ENCODE results near the gene MLANA. TPM values are rescaled to one million over a fixed set of nuclear protein-coding genes. Genes with fewer than 3 reads are reported as not detected.

Gene MLANA
- total and polyA plus RNA-seq, 7 donors, result not detected

DNA sequence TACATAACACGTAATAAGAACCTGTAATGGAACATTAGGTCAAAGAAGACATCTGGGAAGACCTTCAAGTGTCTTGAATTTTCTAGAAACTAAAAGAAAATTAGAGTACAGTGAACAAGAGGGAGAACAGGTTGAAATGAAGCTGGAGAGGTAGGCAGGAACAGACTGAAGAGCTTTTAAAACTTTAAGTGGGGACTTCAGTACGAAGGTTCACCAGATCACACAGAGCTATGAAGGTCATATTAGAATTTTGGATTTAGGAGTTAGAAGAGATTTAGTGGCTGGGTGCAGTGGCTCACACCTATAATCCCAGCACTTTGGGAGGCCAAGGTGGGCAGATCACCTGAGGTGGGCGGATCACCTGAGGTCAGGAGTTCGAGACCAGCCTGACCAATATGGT, 26.6 kb downstream of the MLANA start:
- intact Hi-C loops (cut with DNase I), result no loop called here

GRCh38 chr9:5917888-5918287, 27.2 kb downstream of the MLANA start:
- H3K9me3 ChIP-seq, result no peaks in the 10 kb centered on the region
- 64 to 68% methylated on average over 3 of the region's 3 CpGs for WGBS, 2 donors
- H3K4me3 ChIP-seq, result no peak overlapping the region
- H3K4me1 ChIP-seq, result no peaks in the 10 kb centered on the region
- intact Hi-C loops (cut with DNase I), result no loop called here
- H3K27me3 ChIP-seq, result no peaks in the 10 kb centered on the region
- DNase-seq, result no peak
- H3K36me3 ChIP-seq, result peaks cover 4 to 36% (median 12%) of the 10 kb centered on the region in 4 donors
- TF ChIP-seq POLR2AphosphoS5 (IDR thresholded peaks at IDR 0.05), result no peak
- TF ChIP-seq CTCF (IDR thresholded peaks at IDR 0.05), result no peak
- no peak for TF ChIP-seq POLR2A (IDR thresholded peaks at IDR 0.05)
- no peak overlapping the region for H3K27ac ChIP-seq

More for the DNA sequence above, 26.6 kb downstream of the MLANA start:
- no peak overlapping the region for H3K27ac ChIP-seq
- no peaks in the 10 kb centered on the region for H3K9me3 ChIP-seq
- peaks cover 4 to 30% (median 7%) of the 10 kb centered on the region in 4 donors for H3K36me3 ChIP-seq
- H3K4me3 ChIP-seq, result no peak overlapping the region
- WGBS, 2 donors, result 92 to 96% methylated on average over 4 of the region's 4 CpGs
- TF ChIP-seq CTCF (IDR thresholded peaks at IDR 0.05), result no peak
- no peaks in the 10 kb centered on the region for H3K27me3 ChIP-seq
- H3K4me1 ChIP-seq, result no peaks in the 10 kb centered on the region
- no peak for DNase-seq

- Histone ChIP-seq H3K4me1 (no peaks in the 10 kb centered on the region), H3K4me3 (no peak overlapping the region), H3K36me3 (peaks cover 4 to 42% (median 15%) of the 10 kb centered on the region in 4 donors), H3K27ac (no peak overlapping the region), H3K27me3 (no peaks in the 10 kb centered on the region), H3K9me3 (no peaks in the 10 kb centered on the region)
- DNase-seq, result no peak
- TF ChIP-seq EP300 (IDR thresholded peaks at IDR 0.05), result no peak
- WGBS, 2 donors, result 92 to 93% methylated on average over 3 of the region's 3 CpGs
- intact Hi-C loops (cut with DNase I), result no loop called here
Measured at GRCh38 chr9:5918460-5918859, 27.8 kb downstream of the MLANA start.

GRCh38 chr9:5920860-5921328, 30.2 kb downstream of the MLANA start:
- peaks cover 4 to 58% (median 15%) of the 10 kb centered on the region in 4 donors for H3K36me3 ChIP-seq
- DNase-seq, result no peak
- no peaks in the 10 kb centered on the region for H3K27me3 ChIP-seq
- intact Hi-C loops (cut with DNase I), result no loop called here
- H3K4me1 ChIP-seq, result no peaks in the 10 kb centered on the region
- TF ChIP-seq CTCF (IDR thresholded peaks at IDR 0.05) (no peak), POLR2AphosphoS5 (IDR thresholded peaks at IDR 0.05) (no peak), EP300 (IDR thresholded peaks at IDR 0.05) (no peak), POLR2A (IDR thresholded peaks at IDR 0.05) (no peak)
- no peak overlapping the region for H3K4me3 ChIP-seq
- no peaks in the 10 kb centered on the region for H3K9me3 ChIP-seq
- WGBS, 2 donors, result 86 to 92% methylated on average over 2 of the region's 2 CpGs
- no peak overlapping the region for H3K27ac ChIP-seq

GRCh38 chr9:5922192-5922591, 31.5 kb downstream of the MLANA start:
- no peak for DNase-seq
- intact Hi-C loops (cut with DNase I), result no loop called here
- no peaks in the 10 kb centered on the region for H3K27me3 ChIP-seq

More at GRCh38 chr9:5922192-5922591, 31.5 kb downstream of the MLANA start:
- WGBS, 2 donors, result 22 to 63% methylated on average over 2 of the region's 2 CpGs
- Histone ChIP-seq H3K4me3 (no peak overlapping the region), H3K9me3 (no peaks in the 10 kb centered on the region), H3K36me3 (peaks cover 4 to 68% (median 15%) of the 10 kb centered on the region in 4 donors), H3K27ac (no peak overlapping the region), H3K4me1 (no peaks in the 10 kb centered on the region)
- TF ChIP-seq EP300 (IDR thresholded peaks at IDR 0.05) (no peak), CTCF (IDR thresholded peaks at IDR 0.05) (no peak), POLR2A (IDR thresholded peaks at IDR 0.05) (no peak), POLR2AphosphoS5 (IDR thresholded peaks at IDR 0.05) (no peak)

Measured in sigmoid colon (tissue), 7 donors.